Measurements from ENCODE around the gene FAM98C. TPM values are rescaled to one million over a fixed set of nuclear protein-coding genes. Genes with fewer than 3 reads are reported as not detected.

Gene FAM98C
- total and polyA plus RNA-seq, 2 of the 13 experiments (the other 11 are each of a cell fraction or from before 2014, with no cell fraction given) = 10.0 to 11.5 TPM

GRCh38 chr19:38402967-38403674 is at the start of gene FAM98C (continued):
- TF ChIP-seq, protein P1, sequence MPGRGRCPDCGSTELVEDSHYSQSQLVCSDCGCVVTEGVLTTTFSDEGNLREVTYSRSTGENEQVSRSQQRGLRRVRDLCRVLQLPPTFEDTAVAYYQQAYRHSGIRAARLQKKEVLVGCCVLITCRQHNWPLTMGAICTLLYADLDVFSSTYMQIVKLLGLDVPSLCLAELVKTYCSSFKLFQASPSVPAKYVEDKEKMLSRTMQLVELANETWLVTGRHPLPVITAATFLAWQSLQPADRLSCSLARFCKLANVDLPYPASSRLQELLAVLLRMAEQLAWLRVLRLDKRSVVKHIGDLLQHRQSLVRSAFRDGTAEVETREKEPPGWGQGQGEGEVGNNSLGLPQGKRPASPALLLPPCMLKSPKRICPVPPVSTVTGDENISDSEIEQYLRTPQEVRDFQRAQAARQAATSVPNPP (CRISPR knock-in tag; IDR thresholded peaks at IDR 0.05) = peak; percentile 64; the same call in 1 of the 2 replicates
- no peak for TF ChIP-seq SIN3B (IDR thresholded peaks at IDR 0.05; ENCODE audit: low read length)
- peak; percentile 95 for TF ChIP-seq FOXC1 (CRISPR knock-in tag; IDR thresholded peaks at IDR 0.05; ENCODE audit: borderline replicate concordance)
- TF ChIP-seq HMG20B (CRISPR knock-in tag; conservative IDR thresholded peaks at IDR 0.05) = no peak
- TF ChIP-seq ZNF563 (CRISPR knock-in tag; IDR thresholded peaks at IDR 0.05) = peak; percentile 90; the same call in 1 of the 2 replicates
- peak; percentile 27; the same call in 1 of the 2 replicates for TF ChIP-seq HOMEZ (CRISPR knock-in tag; IDR thresholded peaks at IDR 0.05; ENCODE audit: low read depth)
- no peak for TF ChIP-seq PRPF4 (IDR thresholded peaks at IDR 0.05; ENCODE audit: low read depth, low read length, poor library complexity, severe bottlenecking)
- TF ChIP-seq ZSCAN31 (CRISPR knock-in tag; IDR thresholded peaks at IDR 0.05; ENCODE audit: low read depth) = peak; percentile 80
- TF ChIP-seq DNMT1 (CRISPR knock-in tag; IDR thresholded peaks at IDR 0.05) = peak; percentile 68; the same call in 1 of the 2 replicates
- TF ChIP-seq NFE2L2 (IDR thresholded peaks at IDR 0.05; ENCODE audit: low read length) = no peak
- TF ChIP-seq ZNF816 (CRISPR knock-in tag; IDR thresholded peaks at IDR 0.05; ENCODE audit: borderline replicate concordance) = no peak
- peak; percentile 87 for TF ChIP-seq BCL3 (CRISPR knock-in tag; IDR thresholded peaks at IDR 0.05)
- peak; percentile 30; the same call in 1 of the 2 replicates for TF ChIP-seq KMT2A (CRISPR knock-in tag; IDR thresholded peaks at IDR 0.05)
- TF ChIP-seq CHD4 (IDR thresholded peaks at IDR 0.05; ENCODE audit: borderline replicate concordance, low read length) = no peak
- no peak for TF ChIP-seq ZFP62 (CRISPR knock-in tag; IDR thresholded peaks at IDR 0.05)
- TF ChIP-seq SMAD9 (CRISPR knock-in tag; IDR thresholded peaks at IDR 0.05) = 0 out of 2 replicates have a peak, but pooled peaks have one; percentile 51
- TF ChIP-seq ETS1 (CRISPR knock-in tag; IDR thresholded peaks at IDR 0.05) = 0 out of 2 replicates have a peak, but pooled peaks have one; percentile 70
